OCI-LY7 (cell line): ENCODE measurements around the gene NTSR1.

ENCODE experiments used
- EZH2phosphoT487 ChIP-seq: fragments of 200-600 bp; sonication (generic); IDR thresholded peaks from 2 replicates; pipeline ENCODE4 v1.6.1; 2018; ENCODE audit warnings: low read depth, borderline replicate concordance, mild to moderate bottlenecking, mixed run types, antibody characterized with exemption, low read length, moderate library complexity, mixed read lengths
- TF ChIP-seq, protein P1 (sequence below): fragments of 200-600 bp; sonication (generic); conservative IDR thresholded peaks from 2 replicates; pipeline ENCODE4 v1.5.1; 2014; ENCODE audit warnings: mild to moderate bottlenecking, antibody characterized with exemption, low read length, moderate library complexity, mixed read lengths

DNA sequence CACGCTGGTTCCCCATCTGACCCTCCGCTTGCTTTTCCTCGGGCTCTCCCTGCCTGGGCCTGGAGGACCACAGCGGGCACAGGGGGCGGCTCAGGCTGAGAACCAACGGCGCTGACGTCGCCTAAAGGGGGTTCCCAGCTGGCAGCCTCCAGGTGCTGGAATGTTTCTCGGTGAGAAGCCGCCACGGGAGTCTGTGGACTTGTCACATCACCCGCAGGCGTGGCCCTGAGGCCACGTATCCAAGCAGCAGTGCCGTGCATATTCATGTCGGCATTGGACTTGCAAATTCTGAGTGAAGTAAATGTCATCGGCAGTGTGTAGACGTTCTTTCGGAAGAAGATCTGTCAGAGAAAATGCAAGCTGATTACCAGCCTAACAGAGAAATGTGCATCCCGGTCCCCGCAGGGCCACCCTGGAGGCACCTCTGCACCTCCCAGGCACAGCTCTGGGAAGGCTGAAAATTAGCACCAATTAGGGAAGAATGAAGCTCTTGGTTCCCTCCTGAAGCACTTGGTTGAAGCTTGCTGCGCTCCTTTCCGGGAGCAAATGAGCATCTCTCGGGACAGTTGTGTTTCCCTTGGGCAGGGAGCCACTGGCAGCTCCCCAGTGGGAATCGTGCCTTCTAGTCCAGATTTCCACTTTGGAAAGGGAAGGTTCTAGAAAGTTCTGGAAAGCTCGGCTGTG, 24.3 kb downstream of the NTSR1 start:
- TF ChIP-seq, protein P1, sequence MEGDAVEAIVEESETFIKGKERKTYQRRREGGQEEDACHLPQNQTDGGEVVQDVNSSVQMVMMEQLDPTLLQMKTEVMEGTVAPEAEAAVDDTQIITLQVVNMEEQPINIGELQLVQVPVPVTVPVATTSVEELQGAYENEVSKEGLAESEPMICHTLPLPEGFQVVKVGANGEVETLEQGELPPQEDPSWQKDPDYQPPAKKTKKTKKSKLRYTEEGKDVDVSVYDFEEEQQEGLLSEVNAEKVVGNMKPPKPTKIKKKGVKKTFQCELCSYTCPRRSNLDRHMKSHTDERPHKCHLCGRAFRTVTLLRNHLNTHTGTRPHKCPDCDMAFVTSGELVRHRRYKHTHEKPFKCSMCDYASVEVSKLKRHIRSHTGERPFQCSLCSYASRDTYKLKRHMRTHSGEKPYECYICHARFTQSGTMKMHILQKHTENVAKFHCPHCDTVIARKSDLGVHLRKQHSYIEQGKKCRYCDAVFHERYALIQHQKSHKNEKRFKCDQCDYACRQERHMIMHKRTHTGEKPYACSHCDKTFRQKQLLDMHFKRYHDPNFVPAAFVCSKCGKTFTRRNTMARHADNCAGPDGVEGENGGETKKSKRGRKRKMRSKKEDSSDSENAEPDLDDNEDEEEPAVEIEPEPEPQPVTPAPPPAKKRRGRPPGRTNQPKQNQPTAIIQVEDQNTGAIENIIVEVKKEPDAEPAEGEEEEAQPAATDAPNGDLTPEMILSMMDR, result no peak
- TF ChIP-seq EZH2phosphoT487, result no peak
